Measurements from ENCODE around the gene PTPRO. TPM values are rescaled to one million over a fixed set of nuclear protein-coding genes. Genes with fewer than 3 reads are reported as not detected.
A peak's percentile ranks its signal among the peaks of the same experiment; 100 is the strongest.

PTPRO gene
- total RNA-seq, 1 experiment from 2014 or later: not detected

GRCh38 chr12:15599266-15600037, 277.1 kb downstream of the PTPRO start:
- Histone ChIP-seq H2AFZ (ENCODE audit: low read length) (no peak overlapping the region), H3K4me3 (ENCODE audit: low read length) (no peak overlapping the region), H3K9ac (ENCODE audit: low read length) (peak overlapping the region; percentile 85), H3K36me3 (ENCODE audit: low read depth, low read length) (no peaks in the 10 kb centered on the region), H3K27ac (ENCODE audit: low read length) (peak overlapping the region; percentile 98), H3K27me3 (ENCODE audit: low read length) (no peaks in the 10 kb centered on the region), H3K9me3 (ENCODE audit: low read length) (no peaks in the 10 kb centered on the region), H3K4me1 (ENCODE audit: insufficient read depth, low read length) (peaks cover 42% of the 10 kb centered on the region), H3K4me2 (ENCODE audit: low read length) (peak overlapping the region; percentile 72), H4K20me1 (ENCODE audit: low read length) (no peaks in the 10 kb centered on the region), H3K9me2 (replicated peaks; ENCODE audit: low read length) (no peaks in the 10 kb centered on the region), H3K79me2 (ENCODE audit: low read length) (no peaks in the 10 kb centered on the region), H3F3A (ENCODE audit: low read length, unreplicated experiment) (peaks cover 8% of the 10 kb centered on the region)
- intact Hi-C loops (cut with micrococcal nuclease): loop anchor here (2.0 kb wide), 1 partner anchor 29 kb away; no protein-coding TSS in a partner anchor
- TF ChIP-seq EZH2 (IDR thresholded peaks at IDR 0.05; ENCODE audit: low read length, unreplicated experiment) (no peak), CTCF (conservative IDR thresholded peaks at IDR 0.05; ENCODE audit: low read depth, low read length) (no peak), EZH2phosphoT487 (IDR thresholded peaks at IDR 0.05; ENCODE audit: borderline replicate concordance, low read length) (no peak)
- peak; percentile 52 for ATAC-seq
- ChIA-PET CTCF (interaction anchor here (0.6 to 1.0 kb wide), 2 partner anchors 9 to 325 kb away, joined by 3 read pairs; no protein-coding TSS in a partner anchor), POLR2A (ENCODE audit: unreplicated experiment) (no interaction called here)
- no TSS peak for BruUV-seq (replicated peaks)
- peak; percentile 81 for DNase-seq

DNA sequence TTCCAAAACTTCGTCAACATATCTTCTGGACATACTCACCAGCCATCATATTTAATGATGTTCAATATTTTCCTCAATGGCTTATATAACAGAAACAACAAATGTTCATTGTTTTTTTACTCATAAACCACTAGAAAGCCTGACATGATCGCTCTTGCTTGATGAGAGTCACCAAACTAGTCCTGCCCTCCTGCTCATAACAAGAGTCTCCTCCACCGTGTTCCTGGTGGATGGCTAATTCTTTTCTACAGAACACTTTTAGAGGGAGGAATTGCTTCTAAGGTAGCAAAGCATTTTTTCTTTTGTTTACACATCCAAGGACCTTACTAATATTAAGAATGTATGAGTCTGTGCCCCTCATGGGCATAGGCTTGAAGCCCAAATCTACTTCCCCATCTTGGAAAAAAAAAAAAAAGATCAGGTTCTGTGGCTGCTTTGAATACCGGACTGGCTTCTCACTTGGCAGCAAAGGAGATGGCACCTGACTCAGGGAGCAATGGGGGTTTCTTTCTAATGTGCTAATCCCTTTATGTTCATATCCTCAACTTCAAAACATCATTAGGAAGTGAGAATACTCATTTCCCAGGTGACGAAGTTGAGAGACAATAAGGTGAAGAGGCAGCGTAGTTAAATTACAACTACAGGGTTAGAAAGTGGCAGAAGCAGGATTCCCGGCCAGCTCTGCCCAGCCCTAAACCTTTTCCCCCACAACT, 278.1 kb downstream of the PTPRO start:
- peaks cover 8% of the 10 kb centered on the region for H3F3A ChIP-seq (ENCODE audit: low read length, unreplicated experiment)
- no peaks in the 10 kb centered on the region for H3K9me3 ChIP-seq (ENCODE audit: low read length)
- intact Hi-C loops (cut with micrococcal nuclease): loop anchor here (2.0 kb wide), 1 partner anchor 28 kb away; no protein-coding TSS in a partner anchor
- H3K9me2 ChIP-seq (replicated peaks; ENCODE audit: low read length): no peaks in the 10 kb centered on the region
- peak overlapping the region; percentile 85 for H3K9ac ChIP-seq (ENCODE audit: low read length)
- H3K27ac ChIP-seq (ENCODE audit: low read length): peak overlapping the region; percentile 98
- no peaks in the 10 kb centered on the region for H3K79me2 ChIP-seq (ENCODE audit: low read length)
- no TSS peak for BruUV-seq (replicated peaks)
- H4K20me1 ChIP-seq (ENCODE audit: low read length): no peaks in the 10 kb centered on the region
- peak overlapping the region; percentile 13; the same call in 1 of the 2 replicates for H3K4me3 ChIP-seq (ENCODE audit: low read length)
- ATAC-seq (no peak), DNase-seq (peak; percentile 49)
- ChIA-PET CTCF (no interaction called here), POLR2A (ENCODE audit: unreplicated experiment) (no interaction called here)
- peaks cover 42% of the 10 kb centered on the region for H3K4me1 ChIP-seq (ENCODE audit: insufficient read depth, low read length)
- no peaks in the 10 kb centered on the region for H3K36me3 ChIP-seq (ENCODE audit: low read depth, low read length)
- no peak overlapping the region for H2AFZ ChIP-seq (ENCODE audit: low read length)
- peak overlapping the region; percentile 72 for H3K4me2 ChIP-seq (ENCODE audit: low read length)
- no peak for TF ChIP-seq CTCF (conservative IDR thresholded peaks at IDR 0.05; ENCODE audit: low read depth, low read length)
- no peak for TF ChIP-seq EZH2 (IDR thresholded peaks at IDR 0.05; ENCODE audit: low read length, unreplicated experiment)
- no peak for TF ChIP-seq EZH2phosphoT487 (IDR thresholded peaks at IDR 0.05; ENCODE audit: borderline replicate concordance, low read length)
- H3K27me3 ChIP-seq (ENCODE audit: low read length): no peaks in the 10 kb centered on the region
